ENCODE results near the gene TTC34.

DNA sequence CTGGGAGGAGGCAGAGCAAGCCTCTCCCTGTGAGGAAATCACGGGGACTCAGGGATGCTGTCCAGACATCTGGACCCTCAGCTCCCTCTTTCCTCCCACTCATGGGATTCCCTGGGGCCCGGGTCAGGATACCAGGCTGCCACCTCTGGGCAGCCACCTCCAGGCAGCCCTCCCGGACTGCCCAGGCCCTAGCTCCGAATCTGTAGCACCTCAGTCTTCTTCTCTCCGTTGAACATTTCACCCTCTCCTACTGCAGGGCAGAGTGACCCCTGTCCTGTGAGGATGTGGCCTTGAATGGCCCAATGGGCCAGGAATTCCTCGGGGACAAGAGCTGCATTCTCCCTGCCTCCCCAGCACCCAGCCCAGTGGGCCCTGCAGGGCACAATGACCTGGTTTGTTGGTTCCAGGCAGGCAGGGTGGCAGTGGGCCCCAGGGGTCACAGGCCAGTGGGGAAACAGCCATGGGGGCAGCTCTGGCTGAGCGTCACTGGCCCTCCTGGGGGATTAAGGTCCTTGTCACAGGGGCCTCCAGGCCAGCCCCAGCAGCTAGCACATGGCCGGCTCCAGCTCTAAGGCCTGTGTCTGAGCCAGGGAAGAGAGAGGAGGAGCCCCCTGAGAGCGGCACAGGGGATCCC lies 9.5 kb upstream of the TTC34 start:
- TF ChIP-seq, protein P1, sequence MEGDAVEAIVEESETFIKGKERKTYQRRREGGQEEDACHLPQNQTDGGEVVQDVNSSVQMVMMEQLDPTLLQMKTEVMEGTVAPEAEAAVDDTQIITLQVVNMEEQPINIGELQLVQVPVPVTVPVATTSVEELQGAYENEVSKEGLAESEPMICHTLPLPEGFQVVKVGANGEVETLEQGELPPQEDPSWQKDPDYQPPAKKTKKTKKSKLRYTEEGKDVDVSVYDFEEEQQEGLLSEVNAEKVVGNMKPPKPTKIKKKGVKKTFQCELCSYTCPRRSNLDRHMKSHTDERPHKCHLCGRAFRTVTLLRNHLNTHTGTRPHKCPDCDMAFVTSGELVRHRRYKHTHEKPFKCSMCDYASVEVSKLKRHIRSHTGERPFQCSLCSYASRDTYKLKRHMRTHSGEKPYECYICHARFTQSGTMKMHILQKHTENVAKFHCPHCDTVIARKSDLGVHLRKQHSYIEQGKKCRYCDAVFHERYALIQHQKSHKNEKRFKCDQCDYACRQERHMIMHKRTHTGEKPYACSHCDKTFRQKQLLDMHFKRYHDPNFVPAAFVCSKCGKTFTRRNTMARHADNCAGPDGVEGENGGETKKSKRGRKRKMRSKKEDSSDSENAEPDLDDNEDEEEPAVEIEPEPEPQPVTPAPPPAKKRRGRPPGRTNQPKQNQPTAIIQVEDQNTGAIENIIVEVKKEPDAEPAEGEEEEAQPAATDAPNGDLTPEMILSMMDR (IDR thresholded peaks at IDR 0.05): no peak
- TF ChIP-seq POLR2AphosphoS5 (IDR thresholded peaks at IDR 0.05): no peak

Measured in sigmoid colon (tissue), 4 donors.